Loucy (cell line): ENCODE data around the gene METTL6.
"Not testable (repeated sequence)": the region's sequence is repeated elsewhere in the genome, so short reads cannot be mapped to it uniquely, and the experiment has no call there.

Experiments
- H2AFZ ChIP-seq: fragments of 200-600 bp; sonication (generic); 2 replicates; pipeline ENCODE4 v1.6.0; 2016; ENCODE audit warnings: antibody characterized with exemption, mild to moderate bottlenecking, low read length, moderate library complexity
- H3F3A ChIP-seq: fragments of 200-600 bp; 2 replicates; pipeline ENCODE4 v1.6.0; 2016; ENCODE audit warnings: antibody characterized with exemption, low read depth, mild to moderate bottlenecking
- H3K27me3 ChIP-seq: fragments of 200-600 bp; sonication (generic); 2 replicates; pipeline ENCODE4 v1.6.1; 2014; ENCODE audit warnings: low read length, mild to moderate bottlenecking; ENCODE audit not compliant: insufficient read depth, poor library complexity, severe bottlenecking
- H3K36me3 ChIP-seq: fragments of 200-600 bp; sonication (generic); 2 replicates; pipeline ENCODE4 v1.6.1; 2016; ENCODE audit warnings: low read length; ENCODE audit not compliant: insufficient read depth
- H3K4me1 ChIP-seq: fragments of 200-600 bp; sonication (generic); 2 replicates; pipeline ENCODE4 v1.5.1; 2014; ENCODE audit warnings: low read length, mild to moderate bottlenecking; ENCODE audit not compliant: insufficient read depth, poor library complexity, severe bottlenecking
- H3K4me2 ChIP-seq: fragments of 200-600 bp; sonication (generic); 2 replicates; pipeline ENCODE4 v1.6.0; 2014; ENCODE audit warnings: antibody characterized with exemption, low read length, low read depth, mild to moderate bottlenecking; ENCODE audit not compliant: poor library complexity, severe bottlenecking
- H3K4me3 ChIP-seq: fragments of 200-600 bp; sonication (generic); 2 replicates; pipeline ENCODE4 v1.5.1; 2014; ENCODE audit warnings: low read length, mild to moderate bottlenecking, mixed read lengths; ENCODE audit not compliant: poor library complexity, severe bottlenecking
- H3K79me2 ChIP-seq: fragments of 200-600 bp; sonication (generic); 2 replicates; pipeline ENCODE4 v1.6.1; 2014; ENCODE audit warnings: low read length; ENCODE audit not compliant: insufficient read depth
- H3K9ac ChIP-seq: fragments of 200-600 bp; sonication (generic); 2 replicates; pipeline ENCODE4 v1.6.0; 2014; ENCODE audit warnings: mild to moderate bottlenecking, low read depth, low read length, moderate library complexity; ENCODE audit not compliant: poor library complexity, severe bottlenecking
- H3K9me2 ChIP-seq: fragments of 200-600 bp; sonication (generic); replicated peaks from 2 replicates; pipeline ENCODE4 v1.6.1; 2016; ENCODE audit warnings: low read depth, low read length, mixed read lengths
- H3K9me3 ChIP-seq: fragments of 200-600 bp; sonication (generic); 2 replicates; pipeline ENCODE4 v1.6.1; 2014; ENCODE audit warnings: mild to moderate bottlenecking, antibody characterized with exemption, low read length, low read depth; ENCODE audit not compliant: insufficient read depth
- H4K20me1 ChIP-seq: fragments of 200-600 bp; sonication (generic); 2 replicates; pipeline ENCODE4 v1.6.0; 2014; ENCODE audit warnings: antibody characterized with exemption, low read length, mild to moderate bottlenecking; ENCODE audit not compliant: insufficient read depth, poor library complexity, severe bottlenecking
- CTCF ChIP-seq: fragments of 200-600 bp; sonication (generic); conservative IDR thresholded peaks from 2 replicates; pipeline ENCODE4 v1.5.1; 2014; ENCODE audit warnings: mild to moderate bottlenecking, antibody characterized with exemption, low read length
- EZH2phosphoT487 ChIP-seq: fragments of 200-600 bp; IDR thresholded peaks from 2 replicates; pipeline ENCODE4 v1.6.1; 2018; ENCODE audit warnings: antibody characterized with exemption, mild to moderate bottlenecking, moderate library complexity, borderline replicate concordance

Gene METTL6

GRCh38 chr3:15399970-15400369 lies 27.4 kb downstream of the METTL6 start:
- Histone ChIP-seq H4K20me1 (no peaks in the 10 kb centered on the region), H3F3A (no peaks in the 10 kb centered on the region), H3K27me3 (no peaks in the 10 kb centered on the region), H3K4me1 (peaks cover 7% of the 10 kb centered on the region), H2AFZ (no peak overlapping the region), H3K4me2 (no peak overlapping the region), H3K9ac (no peak overlapping the region), H3K79me2 (no peaks in the 10 kb centered on the region), H3K4me3 (no peak overlapping the region), H3K9me2 (no peaks in the 10 kb centered on the region), H3K9me3 (no peaks in the 10 kb centered on the region), H3K36me3 (no peaks in the 10 kb centered on the region)
- TF ChIP-seq CTCF (no peak), EZH2phosphoT487 (no peak)

GRCh38 chr3:15398731-15399133 lies 28.6 kb downstream of the METTL6 start:
- H3K36me3 ChIP-seq, H3K9ac ChIP-seq, H4K20me1 ChIP-seq, H3K27me3 ChIP-seq, H3K9me2 ChIP-seq, H3F3A ChIP-seq, H3K4me1 ChIP-seq, H3K9me3 ChIP-seq, H3K79me2 ChIP-seq, H3K4me3 ChIP-seq, H2AFZ ChIP-seq, H3K4me2 ChIP-seq: not testable (repeated sequence)

- H2AFZ ChIP-seq, H3K4me1 ChIP-seq, H3K9me3 ChIP-seq, H3K9me2 ChIP-seq, H3F3A ChIP-seq, H3K79me2 ChIP-seq, H3K4me2 ChIP-seq, H3K9ac ChIP-seq, H3K36me3 ChIP-seq, H4K20me1 ChIP-seq, H3K27me3 ChIP-seq, H3K4me3 ChIP-seq: not testable (repeated sequence)
These were observed 34.1 kb downstream of the METTL6 start for GRCh38 chr3:15393252-15393651.

- Histone ChIP-seq H3K9me3 (no peaks in the 10 kb centered on the region), H4K20me1 (no peaks in the 10 kb centered on the region), H3K36me3 (no peaks in the 10 kb centered on the region), H3K27me3 (no peaks in the 10 kb centered on the region), H3K9ac (no peak overlapping the region), H3K4me1 (no peaks in the 10 kb centered on the region), H3K9me2 (no peaks in the 10 kb centered on the region), H2AFZ (no peak overlapping the region), H3K79me2 (no peaks in the 10 kb centered on the region), H3K4me2 (no peak overlapping the region), H3K4me3 (no peak overlapping the region), H3F3A (no peaks in the 10 kb centered on the region)
- no peak for TF ChIP-seq CTCF
- TF ChIP-seq EZH2phosphoT487, result no peak
These were observed 36.3 kb downstream of the METTL6 start for GRCh38 chr3:15391007-15391406.
